ENCODE data around the gene MCM3AP. TPM values are rescaled to one million over a fixed set of nuclear protein-coding genes. Genes with fewer than 3 reads are reported as not detected.

Gene MCM3AP
- total RNA-seq, 1 experiment from 2014 or later = 140 TPM

- Histone ChIP-seq H3K4me3 (ENCODE audit: low read length) (peak overlapping the region; percentile 37; the same call in 1 of the 2 replicates), H3K79me2 (ENCODE audit: low read length) (no peaks in the 10 kb centered on the region), H3K27me3 (ENCODE audit: low read length) (no peaks in the 10 kb centered on the region), H3K36me3 (ENCODE audit: low read depth, low read length) (peaks cover 4% of the 10 kb centered on the region; the same call in 1 of the 2 replicates), H2AFZ (ENCODE audit: low read length) (no peak overlapping the region), H3K9me2 (replicated peaks; ENCODE audit: low read length) (no peaks in the 10 kb centered on the region), H3K4me2 (ENCODE audit: low read length) (peak overlapping the region; percentile 74), H3K27ac (ENCODE audit: low read length) (peak overlapping the region; percentile 71), H4K20me1 (ENCODE audit: low read length) (no peaks in the 10 kb centered on the region), H3K9me3 (ENCODE audit: low read length) (no peaks in the 10 kb centered on the region), H3K9ac (ENCODE audit: low read length) (peak overlapping the region; percentile 35), H3K4me1 (ENCODE audit: insufficient read depth, low read length) (peaks cover 39% of the 10 kb centered on the region), H3F3A (ENCODE audit: low read length, unreplicated experiment) (no peaks in the 10 kb centered on the region)
- ChIA-PET POLR2A (ENCODE audit: unreplicated experiment) (no interaction called here), CTCF (no interaction called here)
- ATAC-seq = 0 out of 2 replicates have a peak, but pooled peaks have one; percentile 3
- no TSS peak for BruUV-seq (replicated peaks)
- DNase-seq = no peak
- intact Hi-C loops (cut with micrococcal nuclease) = loop anchor here (2.0 kb wide), 1 partner anchor 43 kb away; no protein-coding TSS in a partner anchor
- TF ChIP-seq EZH2phosphoT487 (IDR thresholded peaks at IDR 0.05; ENCODE audit: borderline replicate concordance, low read length) (no peak), EZH2 (IDR thresholded peaks at IDR 0.05; ENCODE audit: low read length, unreplicated experiment) (no peak), CTCF (conservative IDR thresholded peaks at IDR 0.05; ENCODE audit: low read depth, low read length) (no peak)
Observed at GRCh38 chr21:46189213-46189958, 96.0 kb downstream of the MCM3AP start.

- TF ChIP-seq CTCF (conservative IDR thresholded peaks at IDR 0.05; ENCODE audit: low read depth, low read length) = 0 out of 2 replicates have a peak, but pooled peaks have one; percentile 21
- TF ChIP-seq EZH2phosphoT487 (IDR thresholded peaks at IDR 0.05; ENCODE audit: borderline replicate concordance, low read length) = no peak
- no peak for TF ChIP-seq EZH2 (IDR thresholded peaks at IDR 0.05; ENCODE audit: low read length, unreplicated experiment)
- H3K36me3 ChIP-seq (ENCODE audit: low read depth, low read length) = no peaks in the 10 kb centered on the region
- POLR2A ChIA-PET (ENCODE audit: unreplicated experiment) = no interaction called here
- H3K27ac ChIP-seq (ENCODE audit: low read length) = peak overlapping the region; percentile 71
- CTCF ChIA-PET = no interaction called here
- BruUV-seq (replicated peaks) = TSS peak; percentile 15
- H3K9me3 ChIP-seq (ENCODE audit: low read length) = no peaks in the 10 kb centered on the region
- H3K79me2 ChIP-seq (ENCODE audit: low read length) = peaks cover 4% of the 10 kb centered on the region; the same call in 1 of the 2 replicates
- H3F3A ChIP-seq (ENCODE audit: low read length, unreplicated experiment) = no peaks in the 10 kb centered on the region
- peak; percentile 48 for ATAC-seq
- peaks cover 39% of the 10 kb centered on the region for H3K4me1 ChIP-seq (ENCODE audit: insufficient read depth, low read length)
- no peaks in the 10 kb centered on the region for H4K20me1 ChIP-seq (ENCODE audit: low read length)
- intact Hi-C loops (cut with micrococcal nuclease) = loop anchor here (1.0 to 2.0 kb wide), 2 partner anchors 26 to 42 kb away; no protein-coding TSS in a partner anchor
- peak overlapping the region; percentile 74 for H3K4me2 ChIP-seq (ENCODE audit: low read length)
- peak overlapping the region; percentile 37; the same call in 1 of the 2 replicates for H3K4me3 ChIP-seq (ENCODE audit: low read length)
- no peaks in the 10 kb centered on the region for H3K27me3 ChIP-seq (ENCODE audit: low read length)
- H3K9ac ChIP-seq (ENCODE audit: low read length) = peak overlapping the region; percentile 35
- no peaks in the 10 kb centered on the region for H3K9me2 ChIP-seq (replicated peaks; ENCODE audit: low read length)
- H2AFZ ChIP-seq (ENCODE audit: low read length) = peak overlapping the region; percentile 45
- peak; percentile 83 for DNase-seq
Observed at GRCh38 chr21:46188226-46189212, 96.9 kb downstream of the MCM3AP start.
